ENCODE results near the gene KIF14. TPM values are rescaled to one million over a fixed set of nuclear protein-coding genes. Genes with fewer than 3 reads are reported as not detected.
"Not testable (repeated sequence)": the region's sequence is repeated elsewhere in the genome, so short reads cannot be mapped to it uniquely, and the experiment has no call there.

KIF14 gene
- total RNA-seq, 1 donor, result 13.4 TPM

DNA sequence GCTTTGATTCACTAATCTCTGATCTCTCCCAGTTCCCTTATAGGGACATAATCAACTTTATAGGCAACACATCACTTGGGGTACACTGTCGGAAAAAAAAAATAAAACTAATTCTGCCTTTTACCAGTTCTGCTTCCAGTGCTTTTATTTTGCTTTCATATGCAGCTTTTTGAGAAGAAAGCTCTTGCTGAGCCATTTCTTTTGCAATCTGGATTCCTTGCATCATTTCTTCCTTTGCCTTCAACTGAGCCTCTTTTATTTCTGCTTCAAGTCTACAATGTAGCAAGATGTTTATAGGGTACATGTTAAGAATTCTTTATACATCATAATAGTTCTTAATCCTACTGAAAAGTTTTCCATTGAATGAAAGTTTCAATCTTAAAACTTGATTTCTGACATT is 30.6 kb downstream of the KIF14 start:
- no peak for TF ChIP-seq CTCF (IDR thresholded peaks at IDR 0.05; ENCODE audit: insufficient read depth, low read length)
- DNase-seq (ENCODE audit: low read depth), result no peak
- no peak overlapping the region for H3K4me3 ChIP-seq (ENCODE audit: low read depth, low read length)

DNA sequence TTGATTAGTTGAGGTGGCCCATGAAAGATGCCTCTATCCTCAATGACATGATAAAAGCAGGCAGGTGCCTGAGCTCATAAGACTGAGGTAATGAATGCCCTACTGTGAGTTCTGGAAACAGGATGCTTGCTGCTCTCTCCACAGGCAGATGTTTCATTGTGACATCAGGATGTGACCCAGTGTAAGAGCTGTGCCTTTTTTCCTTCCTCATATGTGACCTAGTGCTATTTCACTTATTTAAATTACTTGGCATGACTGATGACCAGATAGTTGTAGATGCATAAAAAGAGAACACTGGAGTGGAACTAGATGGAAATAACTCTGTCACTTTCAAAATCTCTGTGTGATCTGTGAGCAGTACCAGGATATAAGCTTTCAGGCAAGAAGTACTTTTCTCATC is 31.9 kb downstream of the KIF14 start:
- H3K4me3 ChIP-seq (ENCODE audit: low read depth, low read length), result no peak overlapping the region
- TF ChIP-seq CTCF (IDR thresholded peaks at IDR 0.05; ENCODE audit: insufficient read depth, low read length), result no peak
- DNase-seq (ENCODE audit: low read depth), result no peak

DNA sequence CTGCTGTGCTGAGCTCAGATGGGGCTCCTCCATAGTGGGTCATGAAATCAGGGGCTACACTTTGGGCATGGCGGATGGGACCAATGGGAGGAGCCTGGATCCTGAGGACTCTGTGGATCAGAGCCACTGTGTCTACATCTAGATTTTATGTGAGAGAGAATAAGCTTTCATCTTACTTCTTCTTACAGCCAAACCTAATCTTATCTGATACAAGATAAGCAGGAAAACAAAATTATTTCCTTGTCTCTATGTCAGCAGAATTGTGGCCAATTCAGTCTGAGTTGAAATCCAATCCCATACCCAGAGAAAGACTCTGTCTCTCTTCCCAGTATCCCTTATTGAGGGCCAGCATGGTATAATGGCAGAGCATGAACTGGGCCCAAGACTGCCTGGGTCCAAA is 56.2 kb downstream of the KIF14 start:
- DNase-seq (ENCODE audit: low read depth), result no peak
- TF ChIP-seq CTCF (IDR thresholded peaks at IDR 0.05; ENCODE audit: insufficient read depth, low read length), result no peak

GRCh38 chr1:200561856-200562214 is 58.7 kb downstream of the KIF14 start:
- no peak overlapping the region for H3K4me3 ChIP-seq (ENCODE audit: low read depth, low read length)
- DNase-seq (ENCODE audit: low read depth), result no peak
- no peak for TF ChIP-seq CTCF (IDR thresholded peaks at IDR 0.05; ENCODE audit: insufficient read depth, low read length)

More for the DNA sequence above, 56.2 kb downstream of the KIF14 start:
- H3K4me3 ChIP-seq (ENCODE audit: low read depth, low read length), result no peak overlapping the region

DNA sequence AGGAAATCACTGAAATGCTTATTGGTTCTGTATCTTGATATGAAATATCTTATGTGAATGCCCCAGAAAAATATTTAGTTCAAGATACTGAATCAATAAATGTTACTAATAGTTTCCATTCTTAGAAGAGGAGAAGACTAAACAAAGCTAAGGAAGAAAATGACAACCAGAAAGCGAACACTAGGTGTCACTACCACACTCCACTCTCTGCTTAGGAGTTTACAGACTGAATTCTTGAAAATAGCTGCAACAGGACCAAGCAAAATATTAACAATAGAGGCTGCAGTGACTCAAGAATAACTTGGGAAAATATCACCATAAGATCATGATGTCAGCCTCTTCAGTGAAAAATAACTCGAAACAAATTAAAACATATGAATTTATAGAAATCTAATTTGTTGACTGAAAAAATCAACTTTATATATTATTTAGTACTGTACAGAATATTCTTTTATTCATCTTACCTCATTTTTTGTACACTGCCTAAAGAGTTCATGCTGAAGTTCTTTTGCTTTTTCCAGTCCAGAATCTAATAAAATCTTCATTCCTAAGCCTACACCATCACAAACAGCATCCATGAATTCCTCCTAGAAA is 61.6 kb downstream of the KIF14 start:
- H3K4me3 ChIP-seq (ENCODE audit: low read depth, low read length), result no peak overlapping the region
- peak; percentile 86 for DNase-seq (ENCODE audit: low read depth)
- TF ChIP-seq CTCF (IDR thresholded peaks at IDR 0.05; ENCODE audit: insufficient read depth, low read length), result peak; percentile 73

- peak; percentile 38 for TF ChIP-seq CTCF (IDR thresholded peaks at IDR 0.05; ENCODE audit: insufficient read depth, low read length)
- DNase-seq (ENCODE audit: low read depth), result peak; percentile 43
Observed at GRCh38 chr1:200556002-200556401, 64.5 kb downstream of the KIF14 start.

DNA sequence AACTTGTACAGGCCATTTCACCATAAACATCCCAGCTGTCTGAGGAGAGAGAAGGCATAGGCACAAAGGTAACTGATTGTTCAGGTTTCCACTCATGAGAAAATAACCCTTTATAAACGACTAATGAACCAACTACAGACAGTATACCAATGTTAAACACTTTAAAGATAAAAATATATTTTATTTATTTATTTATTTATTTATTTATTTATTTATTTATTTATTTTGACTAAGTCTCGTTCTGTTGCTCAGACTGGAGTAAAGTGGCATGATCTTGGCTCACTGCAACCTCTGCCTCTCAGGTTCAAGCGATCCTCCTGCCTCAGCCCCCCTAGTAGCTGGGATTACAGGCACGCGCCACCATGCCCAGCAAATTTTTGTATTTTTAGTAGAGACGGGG is 67.8 kb downstream of the KIF14 start:
- not testable (repeated sequence) for H3K4me3 ChIP-seq (ENCODE audit: low read depth, low read length); DNase-seq (ENCODE audit: low read depth)

More at GRCh38 chr1:200556002-200556401, 64.5 kb downstream of the KIF14 start:
- no peak overlapping the region for H3K4me3 ChIP-seq (ENCODE audit: low read depth, low read length)
